B cell (primary cell): ENCODE data around the gene PHF20. TPM values are rescaled to one million over a fixed set of nuclear protein-coding genes. Genes with fewer than 3 reads are reported as not detected.

Experiments used
- ATAC-seq: fragments of 200-7000 bp; cut with Tn5 transposase; one replicate; pipeline ENCODE4 v1.10.0; 2021; ENCODE audit warnings: low read depth, mild to moderate bottlenecking, moderate number of reproducible peaks, moderate library complexity
- CTCF ChIA-PET: fragments of 350-600 bp; sonication (Branson Sonifier 250); formaldehyde crosslinking; loops from one replicate; lab custom pipeline; 2021; ENCODE audit warnings: antibody characterized with exemption, inconsistent platforms; lab: Charles Lee
- POLR2A ChIA-PET: fragments of 350-600 bp; sonication (Branson Sonifier 250); formaldehyde crosslinking; loops from one replicate; lab custom pipeline; 2021; ENCODE audit warnings: antibody characterized with exemption; lab: Charles Lee
- DNase-seq: peaks from one replicate; pipeline ENCODE4 v3.0.0; 2013
- H2AFZ ChIP-seq: 2 replicates; pipeline ENCODE4 v1.6.1; 2012; ENCODE audit warnings: mild to moderate bottlenecking, low read depth, low read length; ENCODE audit not compliant: insufficient read depth, poor library complexity, severe bottlenecking
- H3K27ac ChIP-seq, 2 donors: 1 replicate in 1 of 2; 2 replicates in 1 of 2; pipeline ENCODE4 v1.5.1; 2012 to 2013; ENCODE audit warnings: low read length in 2 of 2, mild to moderate bottlenecking in 2 of 2, moderate library complexity in 1 of 2
- H3K27me3 ChIP-seq, 4 experiments: fragments of 200-600 bp in 1 of 4; sonication (generic) in 1 of 4; replicated peaks in 1 of 4; 1 replicate in 2 of 4; 2 replicates in 2 of 4; pipeline versions ENCODE4 v1.6.1 to v1.7.0; 2013 to 2016; ENCODE audit warnings: low read length in 3 of 4, mild to moderate bottlenecking in 2 of 4, mixed read lengths in 1 of 4, moderate library complexity in 1 of 4; ENCODE audit not compliant: insufficient read depth in 4 of 4, control insufficient read depth in 3 of 4; ENCODE audit errors: control extremely low read depth in 1 of 4
- H3K36me3 ChIP-seq, 2 experiments: replicated peaks in 1 of 2; 1 replicate in 1 of 2; 2 replicates in 1 of 2; pipeline versions ENCODE4 v1.6.1 to v1.7.1; 2013; ENCODE audit warnings: low read length in 1 of 2; ENCODE audit not compliant: insufficient read depth in 2 of 2, control insufficient read depth in 1 of 2; ENCODE audit errors: control extremely low read depth in 1 of 2, extremely low read depth in 1 of 2
- H3K4me1 ChIP-seq, 2 donors: fragments of 200-600 bp in 1 of 2; sonication (generic) in 1 of 2; 1 replicate in 1 of 2; 2 replicates in 1 of 2; pipeline versions ENCODE4 v1.5.1 to v1.6.1; 2013 to 2017; ENCODE audit warnings: low read length in 2 of 2; ENCODE audit not compliant: control insufficient read depth in 2 of 2, insufficient read depth in 2 of 2
- H3K4me2 ChIP-seq: replicated peaks from 2 replicates; pipeline ENCODE3; 2012; ENCODE audit warnings: mild to moderate bottlenecking, low read depth, low read length; ENCODE audit not compliant: poor library complexity, severe bottlenecking
- H3K4me3 ChIP-seq, 5 experiments: fragments of 200-600 bp in 1 of 5; sonication (generic) in 1 of 5; 1 replicate in 3 of 5; 2 replicates in 2 of 5; pipeline versions ENCODE4 v1.5.1 to v1.7.0; 2011 to 2016; ENCODE audit warnings: low read length in 4 of 5, mild to moderate bottlenecking in 4 of 5, low read depth in 2 of 5, control low read depth in 1 of 5, moderate library complexity in 1 of 5; ENCODE audit not compliant: insufficient read depth in 1 of 5; ENCODE audit errors: control extremely low read depth in 1 of 5, extremely low read depth in 1 of 5
- H3K79me2 ChIP-seq: fragments of 200-600 bp; sonication (generic); one replicate; pipeline ENCODE4 v1.6.0; 2016; ENCODE audit warnings: low read length; ENCODE audit not compliant: control insufficient read depth, insufficient read depth
- H3K9ac ChIP-seq: fragments of 200-600 bp; sonication (generic); 2 replicates; pipeline ENCODE4 v1.6.1; 2017; ENCODE audit warnings: mild to moderate bottlenecking, low read length, moderate library complexity
- H3K9me3 ChIP-seq, 3 donors: one replicate each; pipeline versions ENCODE4 v1.6.1 to v1.7.1; 2013; ENCODE audit warnings: low read length in 2 of 3; ENCODE audit not compliant: control insufficient read depth in 2 of 3, insufficient read depth in 1 of 3; ENCODE audit errors: control extremely low read depth in 1 of 3
- H4K20me1 ChIP-seq: 2 replicates; pipeline ENCODE4 v1.6.0; 2012; ENCODE audit warnings: mild to moderate bottlenecking, low read length; ENCODE audit not compliant: insufficient read depth, control insufficient read depth, poor library complexity, severe bottlenecking
- H3K27ac Mint-ChIP-seq: one replicate; pipeline ENCODE4 v1.8.0; 2021; ENCODE audit warnings: mixed read lengths
- H3K27me3 Mint-ChIP-seq: one replicate; pipeline ENCODE4 v1.8.0; 2021; ENCODE audit warnings: mixed read lengths
- H3K4me1 Mint-ChIP-seq: one replicate; pipeline ENCODE4 v1.8.0; 2021; ENCODE audit warnings: mixed read lengths
- H3K4me3 Mint-ChIP-seq: one replicate; pipeline ENCODE4 v1.8.0; 2021; ENCODE audit warnings: mixed read lengths
- H3K9me3 Mint-ChIP-seq: one replicate; pipeline ENCODE4 v1.8.0; 2022; ENCODE audit warnings: mixed read lengths; ENCODE audit not compliant: insufficient read depth
- EZH2 ChIP-seq: IDR thresholded peaks from 2 replicates; pipeline ENCODE4 v1.6.1; 2012; ENCODE audit warnings: borderline replicate concordance, low read depth, mild to moderate bottlenecking, moderate library complexity, low read length; ENCODE audit not compliant: insufficient read depth, poor library complexity, severe bottlenecking
- WGBS: methylation state at CpG from one replicate; pipeline ENCODE4 v1.1.5; 2013; ENCODE audit warnings: missing lambda C conversion rate; ENCODE audit not compliant: insufficient coverage; 5-methylcytosine and 5-hydroxymethylcytosine counted together
- intact Hi-C: fragments of 100-400 bp; cut with micrococcal nuclease; formaldehyde crosslinking; loops from one replicate; pipeline ENCODE4 v1.10.0; 2022
- polyA plus RNA-seq: library from polyadenylated mRNA; depleted of rRNA; stranded (reverse); fragments of >200 nt; gene quantifications from 2 replicates; pipeline ENCODE4 v1.2.3, GENCODE V29; 2012
- total RNA-seq, 2 donors: library from RNA; stranded (reverse); fragments of 120-200 nt in 1 of 2; gene quantifications; 1 replicate in 1 of 2; 2 replicates in 1 of 2; pipeline versions ENCODE4 v1.2.3 to v1.2.4, GENCODE V29; 2013 to 2022
- TF ChIP-seq, protein P1 (sequence below): fragments of 200-600 bp; IDR thresholded peaks from one replicate; pipeline ENCODE4 v1.8.0; 2022; ENCODE audit warnings: antibody characterized with exemption, mild to moderate bottlenecking

The PHF20 gene
- total and polyA plus RNA-seq, 2 donors (not counting 1 experiment from before 2014, with no cell fraction given): 53.6 to 92.3 TPM

GRCh38 chr20:35773154-35773751, 1.4 kb downstream of the PHF20 start:
- POLR2A ChIA-PET: interaction anchor here (1.6 to 6.8 kb wide), 2 partner anchors 30 to 74 kb away, joined by 6 to 259 read pairs; partner anchors contain the start of genes NFS1, RBM39 and ROMO1
- H2AFZ ChIP-seq: no peak overlapping the region

More at GRCh38 chr20:35773154-35773751, 1.4 kb downstream of the PHF20 start:
- Mint-ChIP-seq H3K27ac (peak overlapping the region; percentile 90), H3K4me1 (peaks cover 71% of the 10 kb centered on the region), H3K4me3 (peak overlapping the region; percentile 86), H3K9me3 (no peaks in the 10 kb centered on the region), H3K27me3 (no peaks in the 10 kb centered on the region)
- CTCF ChIA-PET: interaction anchor here (1.9 kb wide), 1 partner anchor 111 kb away, joined by 4 read pairs; no protein-coding TSS in a partner anchor
- intact Hi-C loops: loop anchor here (2.0 to 10.0 kb wide), 3 partner anchors 48 to 231 kb away; partner anchors contain the start of genes ERGIC3, NFS1 and ROMO1
- peak overlapping the region; percentile 67 to 98 (median 89) for H3K4me3 ChIP-seq
- peaks cover 3 to 10% of the 10 kb centered on the region in 2 experiments for H3K36me3 ChIP-seq
- peaks cover 85% of the 10 kb centered on the region for H3K79me2 ChIP-seq
- no peaks in the 10 kb centered on the region for H4K20me1 ChIP-seq
- H3K27me3 ChIP-seq: no peaks in the 10 kb centered on the region
- peak overlapping the region; percentile 95 to 99 for H3K27ac ChIP-seq
- WGBS: 2% methylated on average over 6 of the region's 8 CpGs
- peak overlapping the region; percentile 87 for H3K4me2 ChIP-seq
- no peak for ATAC-seq
- H3K9me3 ChIP-seq: no peaks in the 10 kb centered on the region
- peaks cover 74 to 83% of the 10 kb centered on the region in 2 donors for H3K4me1 ChIP-seq
- peak overlapping the region; percentile 89 for H3K9ac ChIP-seq
- peak; percentile 81 for DNase-seq
- TF ChIP-seq, protein P1, sequence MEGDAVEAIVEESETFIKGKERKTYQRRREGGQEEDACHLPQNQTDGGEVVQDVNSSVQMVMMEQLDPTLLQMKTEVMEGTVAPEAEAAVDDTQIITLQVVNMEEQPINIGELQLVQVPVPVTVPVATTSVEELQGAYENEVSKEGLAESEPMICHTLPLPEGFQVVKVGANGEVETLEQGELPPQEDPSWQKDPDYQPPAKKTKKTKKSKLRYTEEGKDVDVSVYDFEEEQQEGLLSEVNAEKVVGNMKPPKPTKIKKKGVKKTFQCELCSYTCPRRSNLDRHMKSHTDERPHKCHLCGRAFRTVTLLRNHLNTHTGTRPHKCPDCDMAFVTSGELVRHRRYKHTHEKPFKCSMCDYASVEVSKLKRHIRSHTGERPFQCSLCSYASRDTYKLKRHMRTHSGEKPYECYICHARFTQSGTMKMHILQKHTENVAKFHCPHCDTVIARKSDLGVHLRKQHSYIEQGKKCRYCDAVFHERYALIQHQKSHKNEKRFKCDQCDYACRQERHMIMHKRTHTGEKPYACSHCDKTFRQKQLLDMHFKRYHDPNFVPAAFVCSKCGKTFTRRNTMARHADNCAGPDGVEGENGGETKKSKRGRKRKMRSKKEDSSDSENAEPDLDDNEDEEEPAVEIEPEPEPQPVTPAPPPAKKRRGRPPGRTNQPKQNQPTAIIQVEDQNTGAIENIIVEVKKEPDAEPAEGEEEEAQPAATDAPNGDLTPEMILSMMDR: no peak
- no peak for TF ChIP-seq EZH2
